Fibroblast of the conjunctiva (primary cell): Measurements from ENCODE around the gene HOTAIR.

Experiments used
- DNase-seq: peaks from one replicate; pipeline ENCODE4 v3.0.0-alpha.2; 2010; ENCODE audit warnings: low read depth

HOTAIR gene

DNA sequence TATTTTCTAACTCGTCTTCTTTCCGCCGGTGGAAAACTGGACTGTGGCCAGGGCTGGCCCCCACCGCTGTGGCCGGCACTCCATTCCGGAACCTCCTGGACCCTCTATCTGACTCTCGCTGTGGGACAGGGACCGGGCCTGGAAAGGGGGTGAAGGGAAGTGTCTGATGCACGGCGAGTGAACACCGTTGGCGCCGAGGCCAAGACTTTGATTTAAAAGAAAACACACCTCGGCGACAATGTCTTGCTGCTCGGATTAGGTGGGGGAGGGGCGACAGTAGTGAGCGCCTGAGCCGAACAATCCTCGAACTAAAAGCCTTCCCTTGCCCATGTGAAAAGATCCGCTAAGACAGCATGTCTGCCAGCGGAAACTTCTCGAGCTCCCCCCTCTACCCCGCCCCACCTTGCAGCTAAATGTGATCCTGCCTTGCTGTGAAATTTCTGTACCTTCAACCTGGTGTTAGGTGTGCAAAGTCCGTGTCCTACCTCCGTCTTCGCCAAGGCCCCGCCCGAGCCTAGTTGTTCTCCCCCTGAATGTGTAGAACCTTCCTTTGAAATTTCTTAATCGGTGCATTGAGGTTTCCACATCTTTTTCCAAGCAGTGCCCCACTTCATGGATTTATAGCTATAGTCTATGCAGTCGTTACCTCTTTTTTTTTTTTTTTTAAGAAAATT is 862 bp upstream of the HOTAIR start:
- no peak for DNase-seq

DNA sequence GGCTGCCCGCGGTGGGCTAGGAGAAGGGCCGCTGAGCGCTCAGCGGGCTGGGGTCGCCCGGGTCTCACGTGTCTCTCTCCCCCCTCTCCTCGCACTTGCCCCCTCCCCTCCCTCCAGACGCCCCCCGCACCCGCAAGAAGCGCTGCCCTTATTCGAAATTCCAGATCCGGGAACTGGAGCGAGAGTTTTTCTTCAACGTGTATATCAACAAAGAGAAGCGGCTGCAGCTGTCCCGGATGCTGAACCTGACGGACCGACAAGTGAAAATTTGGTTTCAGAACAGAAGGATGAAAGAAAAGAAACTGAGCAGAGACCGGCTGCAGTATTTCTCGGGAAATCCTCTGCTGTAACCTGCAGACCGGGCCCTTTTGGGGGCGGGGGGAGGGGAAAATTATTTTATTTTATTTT is 314 bp upstream of the HOTAIR start:
- DNase-seq, result no peak

DNA sequence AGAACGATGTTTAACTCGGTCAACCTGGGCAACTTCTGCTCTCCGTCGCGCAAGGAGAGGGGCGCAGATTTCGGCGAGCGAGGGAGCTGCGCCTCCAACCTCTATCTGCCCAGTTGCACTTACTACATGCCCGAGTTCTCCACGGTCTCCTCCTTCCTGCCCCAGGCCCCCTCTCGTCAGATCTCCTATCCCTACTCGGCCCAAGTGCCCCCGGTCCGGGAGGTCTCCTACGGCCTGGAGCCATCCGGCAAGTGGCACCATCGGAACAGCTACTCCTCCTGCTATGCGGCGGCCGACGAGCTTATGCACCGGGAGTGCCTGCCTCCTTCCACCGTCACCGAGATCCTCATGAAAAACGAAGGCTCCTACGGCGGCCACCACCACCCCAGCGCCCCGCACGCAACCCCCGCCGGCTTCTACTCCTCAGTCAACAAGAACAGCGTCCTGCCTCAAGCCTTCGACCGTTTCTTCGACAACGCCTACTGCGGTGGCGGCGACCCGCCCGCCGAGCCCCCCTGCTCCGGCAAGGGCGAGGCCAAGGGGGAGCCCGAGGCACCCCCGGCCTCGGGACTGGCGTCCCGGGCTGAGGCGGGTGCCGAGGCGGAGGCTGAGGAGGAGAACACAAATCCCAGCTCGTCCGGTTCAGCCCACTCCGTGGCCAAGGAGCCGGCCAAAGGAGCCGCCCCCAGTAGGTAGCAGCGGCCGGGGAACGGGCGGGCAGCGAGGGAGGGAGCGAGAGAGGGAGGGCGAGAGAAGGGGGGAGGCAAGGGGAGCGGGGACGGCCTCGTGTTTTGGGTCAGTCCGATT is 1.3 kb downstream of the HOTAIR start:
- no peak for DNase-seq

DNA sequence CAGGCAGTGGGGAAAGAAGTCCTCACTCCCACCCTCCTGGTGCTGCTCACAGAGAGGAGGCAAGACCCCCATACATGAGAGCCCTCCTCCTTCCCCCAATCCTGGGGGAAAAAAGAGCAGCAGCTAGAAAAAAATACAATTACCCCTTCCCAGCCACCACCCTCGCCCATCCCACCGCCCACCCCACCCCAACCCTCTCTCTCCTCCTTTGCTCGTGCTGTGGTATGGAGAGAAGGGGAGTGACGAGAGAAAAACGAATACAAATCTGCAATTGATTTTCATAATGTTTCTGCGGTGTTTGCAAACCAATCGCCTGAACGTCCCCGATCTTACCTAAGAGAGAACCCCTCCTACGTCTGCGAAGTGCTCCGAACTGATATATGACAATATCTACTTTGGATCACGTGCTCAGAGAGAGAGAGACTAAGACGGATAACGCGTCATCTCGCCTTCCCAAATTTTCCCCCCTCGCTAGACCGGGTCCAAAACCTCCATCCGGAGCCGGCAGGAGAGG is 2.0 kb downstream of the HOTAIR start, which contains the start of gene HOXC11:
TSS of gene HOXC11 (plus strand) at position 405 of the 514 bp plus-strand sequence. CDS start 116 bp downstream, outside the sequence.
- DNase-seq, result no peak

DNA sequence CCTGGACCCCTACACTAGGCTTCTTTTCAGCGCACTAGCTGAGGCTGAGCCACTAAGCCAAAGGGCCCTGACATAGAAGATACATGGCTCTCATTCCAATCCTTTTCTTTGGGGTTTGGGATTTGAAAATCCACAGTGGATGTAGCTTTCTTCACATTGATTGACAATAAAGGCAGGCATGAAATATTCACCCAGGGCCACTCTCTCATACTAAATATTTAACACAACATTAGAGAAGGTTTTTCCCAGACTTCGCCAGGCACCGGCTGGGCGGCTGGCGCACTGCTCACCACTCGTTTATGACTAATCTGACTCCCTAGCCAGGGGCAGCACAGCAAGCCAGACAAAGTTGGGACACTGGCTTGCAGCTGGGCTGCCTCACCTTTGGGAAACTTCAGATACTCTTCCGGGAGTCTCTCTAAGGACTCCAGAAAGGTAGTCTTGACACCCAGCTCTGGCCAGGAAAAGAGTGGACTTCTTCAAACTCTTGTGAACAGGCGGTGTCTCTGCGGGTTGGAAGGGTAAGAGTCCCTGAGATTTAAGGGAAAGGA is 2.5 kb downstream of the HOTAIR start:
- DNase-seq, result no peak

DNA sequence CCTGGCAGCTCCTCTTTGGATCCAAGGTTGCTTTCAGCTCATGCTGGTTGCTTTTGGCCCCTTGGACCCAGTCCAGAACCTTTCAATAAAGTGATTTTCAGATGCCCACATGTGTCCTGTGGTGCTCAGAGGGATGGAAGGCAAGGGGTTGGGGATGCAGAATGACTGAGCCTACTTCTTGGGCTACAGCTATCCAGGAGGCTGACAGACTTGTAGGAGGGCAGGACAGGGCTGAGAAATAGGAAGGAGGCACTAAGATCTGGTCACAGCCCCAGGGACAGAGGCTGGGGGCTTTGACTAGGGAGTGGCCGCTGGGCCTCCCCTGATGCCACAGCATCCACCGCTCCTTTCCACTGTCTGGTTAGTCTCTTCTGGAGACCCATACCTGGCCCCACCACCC is 3.1 kb downstream of the HOTAIR start:
- no peak for DNase-seq

DNA sequence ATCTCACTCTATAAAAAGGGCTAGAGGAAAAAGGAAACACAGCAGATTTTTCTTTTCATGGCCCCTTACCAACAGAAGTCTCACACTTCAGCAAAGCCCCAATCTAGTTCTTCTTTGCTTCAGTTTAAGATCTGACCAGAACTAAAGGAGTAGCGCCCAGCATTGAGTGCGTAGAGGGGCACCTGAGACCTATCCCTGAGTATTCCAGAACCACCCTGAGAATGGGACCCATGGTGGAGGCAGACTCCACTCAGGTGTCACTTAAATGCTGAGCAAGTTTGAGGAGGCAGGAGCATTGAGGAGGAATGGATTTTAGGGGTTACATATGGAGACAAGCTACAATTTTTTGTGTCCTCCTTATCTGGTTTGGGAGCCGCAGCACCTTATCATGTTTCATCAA is 3.6 kb downstream of the HOTAIR start:
- DNase-seq, result no peak

DNA sequence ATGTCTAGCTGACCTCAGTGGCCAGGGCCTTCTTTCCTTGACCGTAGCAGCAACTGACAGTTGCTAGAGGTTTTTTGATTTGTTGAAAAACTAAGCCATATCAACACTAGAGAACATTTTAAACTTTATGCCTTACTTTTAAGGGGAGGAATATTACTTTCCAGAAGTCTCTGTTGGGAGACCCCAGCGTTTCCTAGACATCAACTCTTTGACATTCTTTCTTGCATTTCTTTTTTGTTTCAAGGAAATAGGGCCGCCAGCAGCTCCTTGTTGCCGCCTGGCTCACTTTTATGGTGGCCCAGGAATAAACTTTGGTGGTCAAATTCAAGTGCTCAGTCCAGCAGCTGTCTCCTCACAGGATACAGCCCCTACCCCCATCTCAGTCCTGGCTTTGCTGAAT is 4.3 kb downstream of the HOTAIR start:
- no peak for DNase-seq

DNA sequence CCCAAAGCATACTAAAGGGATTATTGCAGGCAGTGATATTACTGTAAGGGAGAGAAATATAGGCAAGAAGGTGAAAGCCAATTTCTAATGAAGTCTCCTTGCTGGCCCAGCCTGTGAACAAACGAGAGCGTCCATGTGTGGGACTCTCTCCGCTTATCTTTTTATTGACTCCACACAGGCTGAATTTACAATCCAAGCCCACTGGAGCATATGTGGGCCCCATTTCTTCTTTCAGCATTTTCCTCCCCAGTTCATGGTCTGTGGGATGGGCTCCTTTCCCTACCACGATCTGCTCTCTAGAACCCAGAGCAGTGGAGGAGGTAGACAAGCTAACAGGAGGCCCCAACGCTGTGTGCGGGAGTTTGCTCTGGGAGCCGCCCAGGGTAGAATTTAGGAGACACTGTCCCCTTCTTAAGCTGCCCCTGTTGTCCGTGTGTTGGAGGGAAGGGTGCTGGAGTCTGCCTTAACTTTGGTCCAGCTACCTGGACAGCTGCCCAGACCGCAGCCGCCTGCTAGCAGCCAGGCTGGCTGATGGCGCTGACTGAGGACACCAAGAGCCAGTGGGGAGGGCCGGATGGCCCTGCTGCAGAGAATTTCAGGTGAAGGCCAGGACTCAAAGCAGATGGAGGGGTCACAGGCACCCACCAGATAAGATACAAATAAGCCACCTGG is 5.0 kb downstream of the HOTAIR start:
- no peak for DNase-seq

DNA sequence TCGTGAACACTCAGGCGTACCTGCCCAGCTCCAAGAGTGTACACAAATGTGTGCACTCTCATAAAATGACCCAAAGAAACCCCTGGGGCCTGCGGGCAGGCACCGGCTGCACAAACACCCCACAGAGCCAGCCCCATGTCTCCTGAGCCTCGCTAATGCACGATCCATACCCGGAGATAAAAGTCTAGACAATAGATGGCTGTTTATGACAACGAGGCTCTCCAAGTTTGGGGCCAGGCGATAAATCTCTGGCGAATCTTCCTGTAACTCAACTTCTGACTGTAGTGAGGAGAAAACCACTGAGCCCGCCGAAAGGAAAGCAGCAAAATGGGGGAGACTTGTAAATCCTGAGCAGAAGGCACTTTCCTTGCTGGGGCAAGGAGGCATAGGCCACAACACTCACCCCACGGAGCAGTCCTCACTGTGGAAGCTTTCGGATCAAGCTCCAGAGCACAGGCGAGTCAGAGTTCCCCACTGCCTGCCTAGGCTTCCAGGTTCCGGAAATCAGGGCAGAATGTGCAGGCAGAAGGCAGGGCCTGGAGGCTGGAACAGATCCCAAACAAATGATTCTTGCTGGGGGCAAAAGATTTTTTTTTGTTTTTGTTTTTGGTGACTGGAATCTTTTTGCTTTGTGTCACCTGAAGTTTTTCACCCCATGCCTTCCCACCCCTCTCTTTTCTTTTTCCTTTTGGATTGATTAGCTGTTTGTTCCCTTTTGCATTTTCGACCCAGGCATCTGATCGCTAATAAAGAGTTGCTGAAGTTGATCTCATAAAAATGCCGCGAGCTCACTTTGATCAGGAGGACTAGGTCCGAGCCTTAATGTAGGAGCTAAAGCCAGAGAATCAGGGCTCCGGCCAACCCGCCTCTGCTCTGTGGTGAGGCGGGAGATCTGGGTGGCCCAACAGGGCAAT is 6.3 kb downstream of the HOTAIR start:
- no peak for DNase-seq

DNA sequence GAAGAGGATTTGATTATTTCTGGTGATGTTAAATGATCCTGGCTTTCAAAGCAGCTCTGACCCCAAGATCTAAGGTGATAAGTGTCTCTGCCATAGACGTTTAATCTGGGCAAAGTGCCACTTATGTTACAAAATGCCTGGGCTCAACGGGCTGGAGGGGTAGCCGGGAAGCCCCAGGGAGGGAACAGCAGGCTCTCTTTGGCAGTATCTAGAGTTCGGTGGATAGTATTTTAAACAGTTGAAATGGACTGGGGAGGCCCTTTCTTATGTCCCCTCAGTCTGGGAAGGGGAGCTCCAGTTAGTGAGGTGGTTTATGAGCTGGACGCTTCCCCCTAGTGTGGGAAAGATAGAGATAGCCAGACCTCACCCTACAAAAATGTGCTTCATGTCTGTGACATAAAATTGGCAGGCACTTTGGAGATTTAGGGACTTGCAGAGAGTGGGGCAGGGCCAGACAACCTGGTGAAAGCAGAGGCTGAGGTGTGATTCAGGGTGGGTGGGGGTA is 7.3 kb downstream of the HOTAIR start:
- DNase-seq, result no peak

DNA sequence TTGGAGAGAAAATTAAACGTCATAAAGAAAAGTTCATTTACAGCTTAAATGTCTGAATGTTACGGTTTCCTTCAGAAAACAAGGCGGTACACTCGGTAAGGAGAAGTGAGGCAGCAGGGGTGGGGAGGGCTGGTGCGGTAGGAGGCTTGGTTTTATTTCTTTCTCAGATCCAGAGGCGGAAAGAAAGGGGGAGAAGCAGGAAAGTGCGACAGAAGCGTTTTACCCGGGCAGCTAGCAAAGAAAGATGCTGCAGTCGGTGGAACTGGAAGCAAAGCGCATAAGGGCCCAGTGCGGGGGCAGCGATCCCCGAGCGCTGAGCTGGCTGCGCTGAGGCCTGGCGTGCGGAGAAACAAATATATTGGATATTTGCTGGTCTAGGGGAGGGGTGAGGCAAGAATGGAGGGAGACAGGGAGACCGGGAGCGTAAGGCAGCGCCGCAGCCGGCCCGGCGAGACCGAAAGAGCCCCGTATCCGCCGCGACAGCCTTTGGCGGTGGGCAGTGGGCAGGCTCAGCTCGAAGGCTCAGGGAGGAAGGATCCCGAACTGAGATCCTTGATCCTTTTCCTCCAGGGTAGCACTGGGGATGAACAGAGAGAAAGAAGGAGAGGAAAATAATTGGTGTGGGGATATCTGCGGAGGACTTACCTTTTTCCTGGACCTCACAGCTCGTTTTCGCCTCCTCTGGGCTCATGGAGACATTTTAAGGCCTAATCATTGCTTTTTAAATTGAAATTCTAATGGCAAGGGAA is 8.2 kb downstream of the HOTAIR start:
- DNase-seq, result no peak

DNA sequence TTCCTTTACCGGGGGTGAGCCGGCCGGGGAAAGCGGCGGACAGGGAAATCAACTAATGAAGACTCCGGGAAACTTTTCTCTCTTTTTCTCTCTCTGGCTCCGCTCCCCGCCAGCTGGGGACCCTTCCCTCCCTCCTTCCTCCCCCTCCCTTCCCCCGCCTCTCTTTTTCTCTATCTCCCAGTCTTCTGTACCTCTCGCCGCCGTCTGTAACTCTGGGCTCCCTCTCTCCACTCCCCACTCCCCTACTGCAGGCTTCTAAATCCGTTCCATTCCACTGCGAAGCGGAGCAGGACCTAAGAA is 8.7 kb downstream of the HOTAIR start:
- DNase-seq, result no peak

DNA sequence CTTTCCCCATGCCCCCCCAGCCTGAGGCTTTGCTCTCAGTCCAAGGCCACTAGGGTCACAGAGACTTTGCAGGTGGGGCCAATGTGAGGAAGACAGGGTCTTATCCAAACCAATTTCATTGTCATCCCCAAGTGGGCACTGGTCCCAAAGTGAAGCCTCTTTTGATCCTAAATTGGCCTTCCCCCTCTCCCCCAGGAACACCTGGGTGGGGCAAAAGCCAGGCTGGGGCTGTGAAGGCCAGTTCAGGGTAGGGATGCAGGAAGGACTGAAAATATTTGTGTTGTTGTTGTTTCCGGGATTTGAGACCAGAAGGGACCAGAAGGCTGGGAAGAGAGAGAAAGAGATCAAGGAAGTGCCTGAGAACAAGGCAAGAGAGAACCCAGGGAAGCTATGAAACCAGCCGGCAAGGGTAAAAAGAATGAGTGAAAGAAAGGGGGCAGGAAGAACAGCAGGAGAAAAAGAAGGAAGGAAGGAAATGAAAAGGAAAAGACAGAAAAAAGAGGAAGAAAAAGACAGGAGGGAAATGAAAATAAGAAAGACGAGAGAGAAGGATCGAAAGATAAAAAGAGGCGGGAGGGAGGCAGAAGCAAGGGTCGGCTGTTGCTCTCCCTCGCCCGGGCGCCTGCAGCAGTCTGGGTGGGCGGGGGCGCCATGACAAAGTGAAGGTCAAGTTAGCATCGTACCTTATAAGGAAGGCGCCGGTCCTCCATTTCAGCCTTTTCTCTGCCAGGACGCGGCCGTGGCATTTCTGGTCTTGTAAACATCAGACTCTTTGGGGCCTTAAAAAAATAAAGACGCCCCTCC is 9.3 kb downstream of the HOTAIR start:
- no peak for DNase-seq

DNA sequence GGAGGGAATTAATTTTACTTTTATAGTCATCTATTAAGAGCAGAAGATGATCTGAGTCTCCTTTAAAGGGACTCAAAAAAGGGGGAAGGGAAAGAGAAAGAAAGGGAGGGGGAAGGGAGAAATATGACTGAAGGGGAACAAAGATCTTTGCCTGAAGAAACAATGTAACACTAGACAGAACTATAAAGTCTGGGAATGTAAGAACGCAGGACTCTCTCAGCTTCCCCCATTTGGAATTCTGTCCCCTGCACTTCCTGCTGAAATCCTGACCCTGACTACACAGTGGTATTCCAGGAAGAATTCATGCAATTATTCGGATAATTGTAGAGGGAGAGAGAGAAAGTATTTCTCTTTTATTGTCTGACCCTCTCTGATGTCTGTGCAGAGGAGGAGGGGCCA is 10.4 kb downstream of the HOTAIR start:
- no peak for DNase-seq

DNA sequence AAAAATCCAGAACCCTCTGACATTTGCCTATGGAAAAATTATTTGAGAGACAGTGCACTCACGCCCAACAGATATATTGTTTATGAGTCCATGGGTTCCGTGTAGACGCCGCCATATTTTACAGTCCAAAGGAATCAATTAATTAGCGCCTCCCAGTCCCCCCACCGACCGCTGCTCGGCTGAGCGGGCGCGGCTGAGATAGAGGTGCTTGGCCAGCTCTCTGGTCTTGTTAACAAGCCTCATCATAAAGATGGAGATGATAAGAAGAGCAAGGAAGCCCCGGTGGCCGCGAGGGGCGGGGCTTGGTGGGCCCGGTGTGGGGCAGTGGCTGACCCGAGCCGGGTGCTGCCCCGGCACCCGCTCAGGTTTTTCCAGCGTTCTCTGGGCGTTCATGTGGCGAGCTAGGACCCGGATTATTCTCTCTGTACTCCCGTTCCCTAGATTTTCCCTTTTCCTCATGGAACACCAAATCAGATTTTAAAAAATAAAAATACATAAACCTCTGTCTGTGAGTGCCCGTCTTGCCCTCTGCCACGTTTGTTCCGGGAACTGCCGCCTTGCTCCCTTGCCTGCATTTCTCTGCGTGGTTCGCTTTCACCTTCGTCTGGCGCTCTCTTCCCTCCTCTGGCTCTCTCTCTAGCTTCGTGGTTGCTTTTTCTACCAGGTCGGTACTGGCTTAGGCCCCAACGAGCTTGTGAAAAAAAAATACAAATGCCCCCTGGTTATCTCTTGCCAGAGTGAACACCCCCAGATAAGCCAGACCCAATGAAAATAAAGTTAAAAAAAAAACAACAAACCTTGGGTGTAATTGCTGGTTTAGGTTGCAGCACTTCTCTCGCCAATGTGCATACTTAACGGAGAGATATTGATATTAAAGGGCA is 11.1 kb downstream of the HOTAIR start:
- no peak for DNase-seq

DNA sequence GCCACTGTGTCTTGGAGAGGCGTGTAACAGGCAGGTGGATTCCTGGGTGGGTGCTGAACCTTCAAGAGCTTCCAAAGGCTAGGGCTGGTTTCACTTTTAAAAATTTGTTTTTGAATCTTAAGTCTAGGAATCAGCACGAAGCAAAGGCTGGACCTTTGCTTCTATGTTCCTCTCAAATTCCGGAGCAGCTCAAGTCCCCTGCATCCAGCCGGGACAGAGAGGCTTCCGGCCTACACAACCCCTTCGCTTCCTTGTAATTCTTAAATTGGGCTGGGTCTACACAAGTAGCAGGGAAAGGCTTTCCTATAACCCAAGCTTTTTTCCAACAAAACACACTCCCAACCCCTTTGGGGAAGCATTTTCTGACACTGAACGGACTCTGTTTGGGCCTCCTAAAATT is 11.7 kb downstream of the HOTAIR start:
- no peak for DNase-seq

DNA sequence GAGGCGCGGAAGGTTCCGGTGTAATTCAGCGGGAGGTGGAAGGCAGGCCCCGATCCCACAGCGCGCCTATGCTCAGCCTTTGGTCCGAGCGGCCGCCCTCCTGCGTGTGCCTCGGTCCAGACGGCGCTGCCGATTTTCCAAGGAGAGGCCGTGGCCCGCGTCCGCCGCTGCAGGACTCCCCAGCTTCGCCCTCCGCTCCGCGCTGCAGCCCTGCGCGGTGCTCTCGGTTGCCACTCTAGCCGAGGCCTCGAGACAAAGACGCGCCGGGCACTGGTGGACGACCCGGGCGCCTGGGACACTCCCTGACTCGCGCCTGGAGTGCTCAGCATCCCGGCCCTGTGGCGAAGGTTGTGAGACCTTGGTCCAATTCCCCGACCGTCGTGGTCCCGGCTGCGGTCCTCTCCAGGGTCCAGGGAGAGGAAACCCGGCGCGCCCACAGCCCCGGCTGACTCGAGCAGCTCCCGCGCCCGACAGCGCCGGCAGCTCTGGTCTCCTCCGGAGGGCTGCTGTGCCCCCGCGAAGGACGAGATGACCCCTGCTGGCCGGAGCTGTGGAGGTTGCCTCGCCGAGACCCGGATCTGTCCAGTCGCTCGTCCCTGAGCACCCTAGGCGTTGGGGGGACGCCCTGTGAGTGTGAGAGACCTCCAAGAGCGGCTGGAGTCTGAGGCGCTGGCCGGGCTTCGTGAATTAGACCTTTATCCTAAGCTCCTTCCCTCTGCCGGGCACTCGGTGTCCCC is 13.6 kb downstream of the HOTAIR start:
- DNase-seq, result no peak
